ENCODE measurements around the gene LRP4. TPM values are rescaled to one million over a fixed set of nuclear protein-coding genes. Genes with fewer than 3 reads are reported as not detected.

LRP4 gene
- total and polyA plus RNA-seq, 2 of the 4 experiments (the other 2 are of a cell fraction) = 4.1 to 5.8 TPM

GRCh38 chr11:46899501-46900025, 18.8 kb downstream of the LRP4 start:
- intact Hi-C loops (cut with micrococcal nuclease) (no loop called here), in situ Hi-C loops (cut with MboI; ENCODE audit: low sequenced_read_pairs) (loop anchor here (25.0 kb wide), 1 partner anchor 463 kb away; the partner anchor contains the start of gene MYBPC3)
- H3K4me2 ChIP-seq (ENCODE audit: low read depth, low read length) = no peak overlapping the region

More at GRCh38 chr11:46899501-46900025, 18.8 kb downstream of the LRP4 start:
- Histone ChIP-seq H3K9me1 (ENCODE audit: insufficient read depth, low read length) (peaks cover 6% of the 10 kb centered on the region; the same call in 1 of the 2 replicates), H2BK5ac (ENCODE audit: low read depth, low read length, poor library complexity, severe bottlenecking) (no peak overlapping the region), H3K23ac (ENCODE audit: low read depth, low read length) (no peak overlapping the region), H3K27ac (ENCODE audit: insufficient read depth, low read length) (no peak overlapping the region), H2BK15ac (ENCODE audit: low read depth, low read length) (no peak overlapping the region), H4K20me1 (ENCODE audit: insufficient read depth, low read length) (no peaks in the 10 kb centered on the region), H2AFZ (replicated peaks; ENCODE audit: low read length, poor library complexity) (no peak overlapping the region), H4K5ac (ENCODE audit: low read depth, low read length) (no peak overlapping the region), H4K8ac (ENCODE audit: low read depth in 2 of 2, low read length in 2 of 2) (no peak overlapping the region), H3K4me3 (ENCODE audit: insufficient read depth, low read depth, low read length) (no peak overlapping the region), H4K91ac (ENCODE audit: insufficient read depth, low read depth, low read length) (no peak overlapping the region), H3K4ac (ENCODE audit: low read depth, low read length) (no peak overlapping the region), H2BK20ac (ENCODE audit: low read depth, low read length) (no peak overlapping the region), H3K9ac (ENCODE audit: low read depth, low read length) (no peak overlapping the region), H3K4me1 (ENCODE audit: control insufficient read depth, insufficient read depth, low read length) (no peaks in the 10 kb centered on the region), H3K14ac (replicated peaks; ENCODE audit: low read depth, low read length) (no peak overlapping the region), H2AK5ac (ENCODE audit: low read depth, low read length) (no peak overlapping the region; the same call in 1 of the 2 replicates), H2BK120ac (ENCODE audit: low read depth, low read length) (no peak overlapping the region), H3K36me3 (ENCODE audit: control insufficient read depth, insufficient read depth, low read length) (peaks cover 5% of the 10 kb centered on the region; the same call in 1 of the 2 replicates), H3K18ac (ENCODE audit: low read depth, low read length) (no peak overlapping the region), H2AK9ac (replicated peaks; ENCODE audit: low read depth, low read length, poor library complexity) (no peak overlapping the region), H3K79me1 (ENCODE audit: low read depth in 1 of 2, low read length in 2 of 2) (no peaks in the 10 kb centered on the region), H3K27me3 (ENCODE audit: control insufficient read depth, insufficient read depth, low read length) (no peaks in the 10 kb centered on the region), H3K9me3 (ENCODE audit: control insufficient read depth, insufficient read depth, low read length) (no peaks in the 10 kb centered on the region), H3K56ac (ENCODE audit: extremely low read depth, insufficient read depth, low read length) (no peak overlapping the region)
- DNase-seq = no peak
- TF ChIP-seq CHD1 (IDR thresholded peaks at IDR 0.05; ENCODE audit: low read depth, low read length) = no peak
- TF ChIP-seq RFX5 (IDR thresholded peaks at IDR 0.05; ENCODE audit: low read depth, low read length) = no peak
- no peak for TF ChIP-seq CTCF (conservative IDR thresholded peaks at IDR 0.05; ENCODE audit: low read depth, low read length)
- TF ChIP-seq BHLHE40 (IDR thresholded peaks at IDR 0.05; ENCODE audit: low read depth, low read length) = no peak
- TF ChIP-seq MAZ (IDR thresholded peaks at IDR 0.05; ENCODE audit: borderline replicate concordance, low read depth, low read length) = no peak
- no peak for TF ChIP-seq MAFK (IDR thresholded peaks at IDR 0.05; ENCODE audit: low read depth, low read length)
- ChIA-PET POLR2A (ENCODE audit: unreplicated experiment) (no interaction called here), CTCF (no interaction called here)
- dilution Hi-C loops (cut with HindIII; ENCODE audit: low sequenced_read_pairs, unreplicated experiment) = no loop called here
- no TSS peak for BruUV-seq (replicated peaks)
- 98% methylated on average over 7 of the region's 13 CpGs; no CpG with 5 or more reads in 1 of the 2 experiments for WGBS, 2 experiments (ENCODE audit: extremely low coverage in 2 of 2, insufficient read length in 1 of 2)
- ATAC-seq (ENCODE audit: low read depth) = no peak
